GM18498 (cell line): ENCODE measurements around the gene POFUT1.

Experiments used
- ATAC-seq: cut with Tn5 transposase; IDR thresholded peaks from one replicate; pipeline ENCODE4 v1.9.1; 2021; ENCODE audit warnings: mild to moderate bottlenecking, moderate library complexity; ENCODE audit not compliant: unreplicated experiment

The POFUT1 gene

GRCh38 chr20:32205843-32206759, 1.6 kb upstream of the POFUT1 start:
- no peak for ATAC-seq

GRCh38 chr20:32206760-32207625, 687 bp upstream of the POFUT1 start:
- peak; percentile 19 for ATAC-seq

GRCh38 chr20:32208499-32209154, 947 bp downstream of the POFUT1 start:
- no peak for ATAC-seq

- no peak for ATAC-seq
These were observed 2.3 kb downstream of the POFUT1 start for GRCh38 chr20:32209850-32210605.

- ATAC-seq: no peak
These were observed 6.2 kb downstream of the POFUT1 start for GRCh38 chr20:32213870-32214269.

- ATAC-seq: no peak
These were observed 7.5 kb downstream of the POFUT1 start for GRCh38 chr20:32215147-32215546.

- ATAC-seq: no peak
These were observed 8.0 kb downstream of the POFUT1 start for GRCh38 chr20:32215729-32216128.

GRCh38 chr20:32216179-32217142, 8.8 kb downstream of the POFUT1 start:
- ATAC-seq: no peak

- ATAC-seq: no peak
These were observed 10.6 kb downstream of the POFUT1 start for GRCh38 chr20:32218156-32218900.

GRCh38 chr20:32224463-32224862, 16.8 kb downstream of the POFUT1 start:
- ATAC-seq: no peak

GRCh38 chr20:32226391-32226790, 18.7 kb downstream of the POFUT1 start:
- ATAC-seq: no peak

- ATAC-seq: no peak
These were observed 19.6 kb downstream of the POFUT1 start for GRCh38 chr20:32227306-32227705.

- ATAC-seq: no peak
These were observed 20.3 kb downstream of the POFUT1 start for GRCh38 chr20:32227744-32228688.

- no peak for ATAC-seq
These were observed 21.6 kb downstream of the POFUT1 start for GRCh38 chr20:32229251-32229747.

- ATAC-seq: no peak
These were observed 23.0 kb downstream of the POFUT1 start for GRCh38 chr20:32230707-32231106.

GRCh38 chr20:32231245-32231644, 23.6 kb downstream of the POFUT1 start:
- no peak for ATAC-seq

GRCh38 chr20:32231847-32232246, 24.2 kb downstream of the POFUT1 start:
- no peak for ATAC-seq
